Trophoblast cell (in vitro differentiated cells and primary cell): ENCODE measurements around the gene GORAB.

Experiments
- DNase-seq, 2 donors: peaks; one replicate each; pipeline ENCODE4 v3.0.0-alpha.2; 2016
- H2AFZ ChIP-seq: 2 replicates; pipeline ENCODE4 v1.6.1; 2013; ENCODE audit warnings: low read length, moderate library complexity, mild to moderate bottlenecking; ENCODE audit not compliant: insufficient read depth, poor library complexity
- H2AK5ac ChIP-seq: 2 replicates; pipeline ENCODE4 v1.6.1; 2013; ENCODE audit warnings: mild to moderate bottlenecking, low read length
- H2BK120ac ChIP-seq: 2 replicates; pipeline ENCODE4 v1.6.1; 2013; ENCODE audit warnings: low read length, mild to moderate bottlenecking, moderate library complexity; ENCODE audit not compliant: insufficient read depth, poor library complexity
- H2BK12ac ChIP-seq: 2 replicates; pipeline ENCODE4 v1.6.1; 2013; ENCODE audit warnings: mild to moderate bottlenecking, low read length, moderate library complexity
- H2BK5ac ChIP-seq: 2 replicates; pipeline ENCODE4 v1.6.1; 2013; ENCODE audit warnings: low read length, low read depth, moderate library complexity, mild to moderate bottlenecking; ENCODE audit not compliant: poor library complexity
- H3K14ac ChIP-seq: 2 replicates; pipeline ENCODE4 v1.6.1; 2013; ENCODE audit warnings: mild to moderate bottlenecking, low read length
- H3K18ac ChIP-seq: 2 replicates; pipeline ENCODE4 v1.6.1; 2013; ENCODE audit warnings: mild to moderate bottlenecking, low read length
- H3K23ac ChIP-seq: 2 replicates; pipeline ENCODE4 v1.6.1; 2013; ENCODE audit warnings: low read length
- H3K27ac ChIP-seq: 2 replicates; pipeline ENCODE4 v1.5.1; 2013; ENCODE audit warnings: low read depth, mild to moderate bottlenecking, inconsistent platforms, low read length, moderate library complexity
- H3K27me3 ChIP-seq: 2 replicates; pipeline ENCODE4 v1.6.1; 2013; ENCODE audit warnings: inconsistent platforms, mild to moderate bottlenecking, low read length, moderate library complexity; ENCODE audit not compliant: insufficient read depth
- H3K36me3 ChIP-seq, 2 experiments: 1 replicate in 1 of 2; 2 replicates in 1 of 2; pipeline ENCODE4 v1.6.1; 2013; ENCODE audit warnings: low read length in 2 of 2, mild to moderate bottlenecking in 2 of 2, moderate library complexity in 1 of 2; ENCODE audit not compliant: insufficient read depth in 2 of 2, control insufficient read depth in 1 of 2
- H3K4ac ChIP-seq: 2 replicates; pipeline ENCODE4 v1.6.1; 2013; ENCODE audit warnings: low read depth, mild to moderate bottlenecking, low read length, moderate library complexity
- H3K4me1 ChIP-seq, 2 experiments: 1 replicate in 1 of 2; 2 replicates in 1 of 2; pipeline ENCODE4 v1.6.1; 2013; ENCODE audit warnings: low read length in 2 of 2, mild to moderate bottlenecking in 2 of 2, moderate library complexity in 1 of 2; ENCODE audit not compliant: insufficient read depth in 2 of 2, control insufficient read depth in 1 of 2
- H3K4me2 ChIP-seq: 2 replicates; pipeline ENCODE4 v1.6.1; 2013; ENCODE audit warnings: inconsistent platforms, mild to moderate bottlenecking, low read length, moderate library complexity
- H3K4me3 ChIP-seq: 2 replicates; pipeline ENCODE4 v1.5.1; 2013; ENCODE audit warnings: mild to moderate bottlenecking, low read depth, low read length, inconsistent platforms
- H3K79me1 ChIP-seq: one replicate; pipeline ENCODE4 v1.6.1; 2013; ENCODE audit warnings: low read length
- H3K79me2 ChIP-seq: 2 replicates; pipeline ENCODE4 v1.6.1; 2013; ENCODE audit warnings: low read length, mild to moderate bottlenecking; ENCODE audit not compliant: control insufficient read depth, insufficient read depth, poor library complexity
- H3K9ac ChIP-seq: 2 replicates; pipeline ENCODE4 v1.6.1; 2013; ENCODE audit warnings: mild to moderate bottlenecking, low read length
- H3K9me3 ChIP-seq: 2 replicates; pipeline ENCODE4 v1.6.1; 2013; ENCODE audit warnings: low read depth, mild to moderate bottlenecking, control low read depth, inconsistent platforms, low read length; ENCODE audit not compliant: insufficient read depth
- H4K12ac ChIP-seq: 2 replicates; pipeline ENCODE4 v1.6.1; 2013; ENCODE audit warnings: low read depth, mild to moderate bottlenecking, low read length, moderate library complexity
- H4K8ac ChIP-seq: 2 replicates; pipeline ENCODE4 v1.6.1; 2013; ENCODE audit warnings: low read depth, mild to moderate bottlenecking, low read length, moderate library complexity
- H4K91ac ChIP-seq: one replicate; pipeline ENCODE4 v1.6.1; 2013; ENCODE audit warnings: low read depth, mild to moderate bottlenecking, low read length, moderate library complexity
- WGBS: extraction: QIAGEN DNeasy Blood & Tissue Kit; methylation state at CpG from one replicate; pipeline ENCODE4 v1.1.7; 2013; ENCODE audit warnings: missing lambda C conversion rate; ENCODE audit not compliant: insufficient read length, insufficient coverage; ENCODE audit errors: extremely low coverage; 5-methylcytosine and 5-hydroxymethylcytosine counted together

The GORAB gene

GRCh38 chr1:170510163-170510562 is 21.8 kb upstream of the GORAB start:
- no peak overlapping the region for H3K18ac ChIP-seq
- no peak overlapping the region for H4K91ac ChIP-seq
- H4K8ac ChIP-seq = no peak overlapping the region
- H2BK5ac ChIP-seq = no peak overlapping the region
- no peak overlapping the region for H3K4ac ChIP-seq
- no peaks in the 10 kb centered on the region for H3K4me1 ChIP-seq
- no peak overlapping the region for H3K4me3 ChIP-seq
- H3K9ac ChIP-seq = no peak overlapping the region
- H3K9me3 ChIP-seq = no peaks in the 10 kb centered on the region
- no peaks in the 10 kb centered on the region for H3K36me3 ChIP-seq
- no peak overlapping the region for H4K12ac ChIP-seq
- no peak overlapping the region for H3K27ac ChIP-seq
- no peaks in the 10 kb centered on the region for H3K79me2 ChIP-seq
- no peaks in the 10 kb centered on the region for H3K79me1 ChIP-seq
- DNase-seq = no peak
- H3K4me2 ChIP-seq = no peak overlapping the region
- no peak overlapping the region for H3K23ac ChIP-seq
- no peak overlapping the region for H2AK5ac ChIP-seq
- no CpG with 5 or more reads among the region's 1 CpG for WGBS
- no peak overlapping the region for H2AFZ ChIP-seq
- no peak overlapping the region for H2BK120ac ChIP-seq
- H3K14ac ChIP-seq = no peak overlapping the region
- H3K27me3 ChIP-seq = no peaks in the 10 kb centered on the region
- H2BK12ac ChIP-seq = no peak overlapping the region

- Histone ChIP-seq H3K18ac (no peak overlapping the region), H3K27ac (no peak overlapping the region), H3K4me3 (no peak overlapping the region), H3K23ac (no peak overlapping the region), H3K9me3 (no peaks in the 10 kb centered on the region), H3K79me2 (no peaks in the 10 kb centered on the region), H2BK120ac (no peak overlapping the region), H4K91ac (no peak overlapping the region), H2AK5ac (no peak overlapping the region), H3K4me1 (no peaks in the 10 kb centered on the region), H3K9ac (no peak overlapping the region), H3K79me1 (no peaks in the 10 kb centered on the region), H4K12ac (no peak overlapping the region), H2AFZ (no peak overlapping the region), H3K4ac (no peak overlapping the region), H3K27me3 (no peaks in the 10 kb centered on the region), H3K36me3 (no peaks in the 10 kb centered on the region), H2BK12ac (no peak overlapping the region), H4K8ac (no peak overlapping the region), H3K14ac (no peak overlapping the region), H3K4me2 (no peak overlapping the region), H2BK5ac (no peak overlapping the region)
- WGBS = no CpG with 5 or more reads among the region's 5 CpGs
- DNase-seq = no peak
Measured at GRCh38 chr1:170511038-170511437, 20.9 kb upstream of the GORAB start.

GRCh38 chr1:170513138-170513537 is 18.8 kb upstream of the GORAB start:
- Histone ChIP-seq H4K12ac (no peak overlapping the region), H2BK12ac (no peak overlapping the region), H3K27me3 (no peaks in the 10 kb centered on the region), H3K27ac (no peak overlapping the region), H3K4me2 (no peak overlapping the region), H3K9me3 (no peaks in the 10 kb centered on the region), H3K18ac (no peak overlapping the region), H2AFZ (no peak overlapping the region), H4K91ac (no peak overlapping the region), H3K4ac (no peak overlapping the region), H3K4me3 (no peak overlapping the region), H2AK5ac (no peak overlapping the region), H3K36me3 (no peaks in the 10 kb centered on the region), H3K4me1 (no peaks in the 10 kb centered on the region), H2BK5ac (no peak overlapping the region), H2BK120ac (no peak overlapping the region), H3K14ac (no peak overlapping the region), H3K79me1 (no peaks in the 10 kb centered on the region), H4K8ac (no peak overlapping the region), H3K9ac (no peak overlapping the region), H3K23ac (no peak overlapping the region), H3K79me2 (no peaks in the 10 kb centered on the region)
- DNase-seq = no peak
- WGBS = no CpG with 5 or more reads among the region's 1 CpG

GRCh38 chr1:170518185-170518834 is 13.7 kb upstream of the GORAB start:
- Histone ChIP-seq H4K8ac (no peak overlapping the region), H3K4me1 (no peaks in the 10 kb centered on the region), H4K91ac (no peak overlapping the region), H3K79me1 (no peaks in the 10 kb centered on the region), H3K14ac (no peak overlapping the region), H3K4me2 (no peak overlapping the region), H2BK120ac (no peak overlapping the region), H2AFZ (no peak overlapping the region), H3K23ac (no peak overlapping the region), H3K79me2 (no peaks in the 10 kb centered on the region), H3K27ac (no peak overlapping the region), H3K4me3 (no peak overlapping the region), H2AK5ac (no peak overlapping the region), H3K4ac (no peak overlapping the region), H3K9me3 (no peaks in the 10 kb centered on the region), H3K27me3 (no peaks in the 10 kb centered on the region), H2BK5ac (no peak overlapping the region), H3K18ac (no peak overlapping the region), H3K9ac (no peak overlapping the region), H2BK12ac (no peak overlapping the region), H4K12ac (no peak overlapping the region), H3K36me3 (no peaks in the 10 kb centered on the region)
- WGBS = no CpG with 5 or more reads among the region's 4 CpGs
- no peak for DNase-seq
